Tibial artery (tissue), 4 donors: ENCODE results near the gene JMJD6.
A peak's percentile ranks its signal among the peaks of the same experiment; 100 is the strongest.

Source experiments
- DNase-seq, 2 donors: peaks; one replicate each; pipeline ENCODE4 v3.0.0-alpha.2; 2019
- H3K27ac ChIP-seq, 2 donors: fragments of 200-600 bp; sonication (generic) in 1 of 2; 1 replicate in 1 of 2; 2 replicates in 1 of 2; pipeline ENCODE4 v1.5.1; 2018 to 2019; ENCODE audit warnings: mild to moderate bottlenecking in 1 of 2
- H3K27me3 ChIP-seq, 2 donors: fragments of 200-600 bp; sonication (generic) in 1 of 2; one replicate each; pipeline versions ENCODE4 v1.5.1 to v1.6.0; 2016 to 2019
- H3K36me3 ChIP-seq, 3 donors: fragments of 200-600 bp; sonication (generic) in 2 of 3; one replicate each; pipeline ENCODE4 v1.5.1; 2016 to 2019; ENCODE audit warnings: mild to moderate bottlenecking in 2 of 3
- H3K4me1 ChIP-seq, 4 donors: fragments of 200-600 bp; sonication (generic) in 2 of 4; 1 replicate in 3 of 4; 2 replicates in 1 of 4; pipeline ENCODE4 v1.5.1; 2016 to 2019
- H3K4me3 ChIP-seq, 2 donors: fragments of 200-600 bp; sonication (generic) in 1 of 2; 1 replicate in 1 of 2; 2 replicates in 1 of 2; pipeline ENCODE4 v1.5.1; 2018 to 2019; ENCODE audit warnings: mild to moderate bottlenecking in 2 of 2
- H3K9me3 ChIP-seq, 3 donors: fragments of 200-600 bp; sonication (generic) in 1 of 3; one replicate each; pipeline ENCODE4 v1.5.1; 2016 to 2019
- intact Hi-C: fragments of 100-400 bp; cut with DNase I; formaldehyde crosslinking; loops from one replicate; pipeline ENCODE4 v1.15.0; 2023; ENCODE audit warnings: low total_unique reads
- TF ChIP-seq, protein P1 (sequence below), 2 experiments: fragments of 200-600 bp in 1 of 2; fragments of 450-650 bp in 1 of 2; IDR thresholded peaks; one replicate each; pipeline ENCODE4 v1.5.1; 2017 to 2019; ENCODE audit warnings: antibody characterized with exemption in 2 of 2, mild to moderate bottlenecking in 1 of 2, moderate library complexity in 1 of 2

The JMJD6 gene

DNA sequence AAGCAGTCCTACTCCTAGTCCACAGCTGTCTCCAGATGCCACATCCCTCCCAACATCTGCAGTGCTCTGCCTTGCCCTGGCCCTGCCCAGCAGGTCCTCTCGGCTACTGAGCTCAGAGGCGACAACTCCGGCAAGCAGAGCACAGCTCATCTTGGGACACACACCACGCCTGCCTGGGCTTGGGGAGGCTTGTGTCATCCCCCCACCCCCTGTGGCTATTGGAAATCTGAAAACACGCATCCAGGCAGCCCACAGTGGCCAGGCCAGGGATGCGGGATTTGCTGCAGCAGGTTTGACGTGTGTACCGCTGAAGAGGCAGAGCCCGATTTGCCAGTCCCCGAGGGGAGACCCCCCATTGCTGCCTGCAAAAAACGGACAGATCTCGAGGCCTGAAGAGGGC lies 41.0 kb downstream of the JMJD6 start:
- Histone ChIP-seq H3K27me3 (no peaks in the 10 kb centered on the region), H3K4me3 (no peak overlapping the region), H3K36me3 (peaks cover 28 to 50% (median 40%) of the 10 kb centered on the region in 3 donors), H3K9me3 (no peaks in the 10 kb centered on the region), H3K27ac (peak overlapping the region in 1 of 2 donors; percentile 89), H3K4me1 (peaks cover 6 to 61% (median 46%) of the 10 kb centered on the region in 4 donors)
- DNase-seq: no peak
- intact Hi-C loops: no loop called here
- TF ChIP-seq, protein P1, sequence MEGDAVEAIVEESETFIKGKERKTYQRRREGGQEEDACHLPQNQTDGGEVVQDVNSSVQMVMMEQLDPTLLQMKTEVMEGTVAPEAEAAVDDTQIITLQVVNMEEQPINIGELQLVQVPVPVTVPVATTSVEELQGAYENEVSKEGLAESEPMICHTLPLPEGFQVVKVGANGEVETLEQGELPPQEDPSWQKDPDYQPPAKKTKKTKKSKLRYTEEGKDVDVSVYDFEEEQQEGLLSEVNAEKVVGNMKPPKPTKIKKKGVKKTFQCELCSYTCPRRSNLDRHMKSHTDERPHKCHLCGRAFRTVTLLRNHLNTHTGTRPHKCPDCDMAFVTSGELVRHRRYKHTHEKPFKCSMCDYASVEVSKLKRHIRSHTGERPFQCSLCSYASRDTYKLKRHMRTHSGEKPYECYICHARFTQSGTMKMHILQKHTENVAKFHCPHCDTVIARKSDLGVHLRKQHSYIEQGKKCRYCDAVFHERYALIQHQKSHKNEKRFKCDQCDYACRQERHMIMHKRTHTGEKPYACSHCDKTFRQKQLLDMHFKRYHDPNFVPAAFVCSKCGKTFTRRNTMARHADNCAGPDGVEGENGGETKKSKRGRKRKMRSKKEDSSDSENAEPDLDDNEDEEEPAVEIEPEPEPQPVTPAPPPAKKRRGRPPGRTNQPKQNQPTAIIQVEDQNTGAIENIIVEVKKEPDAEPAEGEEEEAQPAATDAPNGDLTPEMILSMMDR (IDR thresholded peaks at IDR 0.05): no peak

DNA sequence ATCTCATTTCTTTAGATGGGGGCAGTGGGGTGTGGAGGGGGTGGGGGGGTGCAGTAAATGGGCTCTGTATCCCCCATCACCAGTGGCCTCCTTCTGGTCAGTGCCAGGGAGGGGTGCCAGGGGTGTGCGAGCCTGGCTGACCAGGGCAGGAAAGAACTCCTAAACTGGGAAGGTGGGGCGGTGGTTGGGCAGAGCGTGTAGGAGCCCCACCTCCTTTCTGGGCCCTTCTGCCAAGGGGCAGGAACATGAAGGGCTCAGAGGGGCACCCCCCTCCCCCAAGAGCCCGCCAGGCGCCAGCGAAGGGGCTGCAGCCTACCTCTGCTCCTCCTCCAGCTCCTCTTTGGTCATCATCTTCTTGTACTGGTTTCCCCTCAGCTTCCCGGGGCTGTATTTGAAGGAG lies 41.6 kb downstream of the JMJD6 start:
- H3K9me3 ChIP-seq: no peaks in the 10 kb centered on the region
- TF ChIP-seq, protein P1 (IDR thresholded peaks at IDR 0.05): no peak
- intact Hi-C loops: no loop called here
- no peak for DNase-seq
- peaks cover 28 to 53% (median 42%) of the 10 kb centered on the region in 3 donors for H3K36me3 ChIP-seq
- peaks cover 6 to 61% (median 43%) of the 10 kb centered on the region in 4 donors for H3K4me1 ChIP-seq
- H3K4me3 ChIP-seq: no peak overlapping the region
- peak overlapping the region in 1 of 2 donors; percentile 89 for H3K27ac ChIP-seq
- no peaks in the 10 kb centered on the region for H3K27me3 ChIP-seq

DNA sequence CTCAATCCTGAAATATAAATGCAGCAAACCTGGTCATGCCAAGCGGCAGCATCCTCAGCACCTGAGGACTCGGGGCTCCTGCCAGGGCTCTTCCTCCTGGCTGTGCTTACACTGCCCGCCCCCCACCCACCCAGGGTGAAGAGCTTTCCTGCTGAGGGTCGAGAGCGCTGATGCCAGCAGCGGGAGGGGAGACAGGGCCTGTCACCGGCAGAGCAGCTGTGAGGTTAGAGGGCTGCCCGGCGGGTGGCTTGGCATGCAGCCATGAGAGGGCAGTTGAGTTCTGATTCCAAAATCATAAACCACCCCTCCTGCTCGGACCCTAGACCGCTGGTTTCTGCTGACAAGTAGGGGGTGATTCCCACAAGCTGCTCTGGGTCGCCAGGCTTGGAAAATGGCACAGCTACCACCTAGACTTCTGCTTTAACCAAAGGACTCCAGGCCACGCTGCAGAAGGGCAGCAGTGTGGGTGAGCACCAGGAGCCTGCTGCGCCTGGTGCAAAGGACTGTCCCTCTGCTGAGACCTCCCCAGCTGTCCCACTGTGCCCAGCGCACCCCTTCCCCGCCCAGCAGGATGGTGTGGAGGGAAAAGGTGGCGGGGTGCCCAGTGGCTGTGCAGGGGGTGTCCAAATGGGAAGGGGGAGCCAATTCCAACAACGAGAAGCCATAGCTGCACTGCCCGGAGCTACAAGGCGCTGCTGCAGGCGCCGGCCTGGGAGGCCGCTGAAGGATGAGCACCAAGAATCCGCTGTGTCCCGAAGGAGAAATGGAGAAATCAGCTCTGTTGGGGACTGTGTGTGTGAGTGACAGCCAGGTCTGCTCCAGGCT lies 42.3 kb downstream of the JMJD6 start:
- intact Hi-C loops: no loop called here
- DNase-seq: no peak
- TF ChIP-seq, protein P1 (IDR thresholded peaks at IDR 0.05): no peak
- no peaks in the 10 kb centered on the region for H3K27me3 ChIP-seq
- no peaks in the 10 kb centered on the region for H3K9me3 ChIP-seq
- no peak overlapping the region for H3K4me3 ChIP-seq
- H3K27ac ChIP-seq: peak overlapping the region in 1 of 2 donors; percentile 89
- H3K4me1 ChIP-seq: peaks cover 6 to 55% (median 38%) of the 10 kb centered on the region in 4 donors
- H3K36me3 ChIP-seq: peaks cover 28 to 53% (median 43%) of the 10 kb centered on the region in 3 donors

DNA sequence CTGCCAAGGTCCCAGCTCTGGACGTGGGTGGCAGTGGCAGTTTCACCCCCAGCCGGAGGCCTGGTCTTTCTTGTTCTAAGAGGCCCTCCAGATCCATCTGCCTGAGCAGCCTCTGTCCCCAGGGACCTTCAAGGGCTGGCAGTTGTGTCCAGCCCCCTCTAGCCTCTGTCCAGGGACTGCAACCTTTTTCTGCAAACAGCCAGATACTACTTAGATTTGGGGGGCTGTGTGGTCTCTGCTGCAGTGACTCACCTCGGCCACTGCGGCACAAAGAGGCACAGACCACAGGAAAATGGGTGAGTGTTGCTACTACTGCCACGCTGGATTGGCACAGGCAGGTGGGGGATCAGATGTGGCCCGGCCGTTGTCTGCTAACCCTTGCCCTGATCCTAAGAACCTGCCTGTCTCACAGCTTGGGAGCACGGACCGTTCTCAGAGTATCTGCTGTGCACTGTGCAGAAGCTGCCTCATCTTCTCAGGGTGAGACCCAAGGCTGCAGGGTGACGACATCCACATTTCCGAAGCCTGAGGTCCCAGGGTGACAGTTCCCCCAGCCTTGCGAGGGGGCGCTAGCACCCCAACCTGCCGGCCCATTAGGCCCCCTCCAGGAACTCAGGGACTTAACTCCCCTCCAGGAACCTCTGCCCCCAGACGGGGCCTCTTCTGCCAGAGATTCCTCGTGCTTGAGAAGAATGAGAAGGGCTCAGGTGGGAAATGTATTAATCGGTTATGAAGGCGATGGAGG lies 43.2 kb downstream of the JMJD6 start:
- Histone ChIP-seq H3K27me3 (no peaks in the 10 kb centered on the region), H3K36me3 (peaks cover 28 to 61% (median 52%) of the 10 kb centered on the region in 3 donors), H3K4me1 (peaks cover 2 to 45% (median 28%) of the 10 kb centered on the region in 4 donors), H3K4me3 (no peak overlapping the region), H3K27ac (peak overlapping the region in 1 of 2 donors; percentile 49), H3K9me3 (no peaks in the 10 kb centered on the region)
- DNase-seq: no peak
- intact Hi-C loops: no loop called here
- TF ChIP-seq, protein P1 (IDR thresholded peaks at IDR 0.05): no peak

DNA sequence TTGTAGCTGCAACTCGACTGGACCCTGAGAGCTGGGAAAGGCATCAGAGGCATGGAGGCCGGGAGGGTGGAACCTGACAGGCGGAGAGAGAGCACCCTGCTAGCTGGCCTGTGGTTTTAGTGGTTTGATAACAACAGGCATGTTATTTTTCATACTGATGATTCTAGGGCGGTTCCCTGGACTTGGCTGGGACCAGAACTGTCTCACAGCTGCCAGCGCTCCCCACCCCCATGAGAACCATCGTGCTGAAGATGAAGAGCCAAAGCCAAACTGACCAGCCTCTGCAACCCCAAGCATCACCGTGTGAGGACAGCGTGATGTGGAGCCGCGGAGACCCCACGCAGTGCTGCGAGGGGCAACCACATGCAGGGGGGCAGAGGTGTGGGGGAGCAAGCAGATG lies 44.1 kb downstream of the JMJD6 start:
- peaks cover 37 to 68% (median 58%) of the 10 kb centered on the region in 3 donors for H3K36me3 ChIP-seq
- no peak overlapping the region for H3K4me3 ChIP-seq
- H3K27ac ChIP-seq: peak overlapping the region in 1 of 2 donors; percentile 49
- H3K27me3 ChIP-seq: no peaks in the 10 kb centered on the region
- H3K9me3 ChIP-seq: no peaks in the 10 kb centered on the region
- peaks cover 0 to 36% (median 19%) of the 10 kb centered on the region in 4 donors for H3K4me1 ChIP-seq
- no peak for DNase-seq
- intact Hi-C loops: no loop called here
- TF ChIP-seq, protein P1 (IDR thresholded peaks at IDR 0.05): no peak
